IPS-20b (cell line): ENCODE measurements around the gene CBX4.

Experiments used
- H3K27ac ChIP-seq: one replicate; pipeline ENCODE4 v1.5.1; 2013; ENCODE audit warnings: low read length
- H3K27me3 ChIP-seq: 2 replicates; pipeline ENCODE4 v1.6.1; 2013; ENCODE audit warnings: mild to moderate bottlenecking, low read length, inconsistent platforms; ENCODE audit not compliant: insufficient read depth
- H3K36me3 ChIP-seq: 2 replicates; pipeline ENCODE4 v1.6.1; 2013; ENCODE audit warnings: low read depth, mild to moderate bottlenecking, inconsistent platforms, low read length, moderate library complexity; ENCODE audit not compliant: insufficient read depth
- H3K4me1 ChIP-seq: 2 replicates; pipeline ENCODE4 v1.6.1; 2013; ENCODE audit warnings: mild to moderate bottlenecking, control low read depth, inconsistent platforms, low read length, moderate library complexity; ENCODE audit not compliant: insufficient read depth
- H3K4me3 ChIP-seq: 2 replicates; pipeline ENCODE4 v1.5.1; 2013; ENCODE audit warnings: mild to moderate bottlenecking, low read length, inconsistent platforms
- H3K9ac ChIP-seq: 2 replicates; pipeline ENCODE4 v1.6.1; 2013; ENCODE audit warnings: low read depth, mild to moderate bottlenecking, inconsistent platforms, low read length, moderate library complexity
- H3K9me3 ChIP-seq: 2 replicates; pipeline ENCODE4 v1.6.1; 2013; ENCODE audit warnings: mild to moderate bottlenecking, low read depth, low read length, inconsistent platforms; ENCODE audit not compliant: insufficient read depth

Gene CBX4

GRCh38 chr17:79804856-79805696 lies 34.2 kb downstream of the CBX4 start:
- Histone ChIP-seq H3K27me3 (peaks cover 98% of the 10 kb centered on the region), H3K9ac (no peak overlapping the region), H3K9me3 (peaks cover 8% of the 10 kb centered on the region; the same call in 1 of the 2 replicates), H3K4me3 (no peak overlapping the region), H3K27ac (no peak overlapping the region), H3K4me1 (peaks cover 18% of the 10 kb centered on the region; the same call in 1 of the 2 replicates), H3K36me3 (no peaks in the 10 kb centered on the region)

- Histone ChIP-seq H3K27ac (no peak overlapping the region), H3K4me1 (peaks cover 18% of the 10 kb centered on the region; the same call in 1 of the 2 replicates), H3K27me3 (peaks cover 100% of the 10 kb centered on the region), H3K9ac (no peak overlapping the region), H3K4me3 (no peak overlapping the region), H3K9me3 (peaks cover 8% of the 10 kb centered on the region; the same call in 1 of the 2 replicates), H3K36me3 (no peaks in the 10 kb centered on the region)
Measured at GRCh38 chr17:79803997-79804855, 35.0 kb downstream of the CBX4 start.

DNA sequence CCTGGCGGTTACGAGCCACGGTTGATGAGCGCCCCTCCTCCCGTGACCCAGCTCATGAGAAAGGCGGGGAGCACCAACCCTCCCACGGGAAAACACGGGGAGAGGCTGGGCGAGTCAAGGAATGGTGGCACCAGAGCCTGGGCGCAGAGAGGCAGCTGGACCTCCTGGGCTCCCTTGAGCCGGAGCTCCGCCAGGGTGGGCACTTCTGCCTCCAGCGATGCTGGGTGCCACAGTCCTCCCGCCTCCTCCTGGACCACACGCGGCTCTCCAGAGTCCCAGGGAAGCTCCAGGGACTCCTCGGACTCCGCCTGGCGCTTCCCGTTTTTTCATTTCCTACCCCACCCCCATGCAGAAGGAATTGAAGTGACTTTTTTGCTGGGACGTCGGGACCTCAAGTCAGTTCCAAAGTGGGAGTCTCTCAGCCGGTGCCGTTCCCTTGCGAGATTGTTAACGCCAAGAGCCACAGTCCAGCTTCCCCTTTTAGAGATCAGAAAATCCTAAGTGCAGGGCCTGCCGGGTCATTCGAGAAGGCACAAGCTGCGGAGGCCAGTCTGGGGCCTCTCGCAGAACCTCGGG lies 35.7 kb downstream of the CBX4 start:
- no peak overlapping the region for H3K27ac ChIP-seq
- H3K36me3 ChIP-seq, result no peaks in the 10 kb centered on the region
- H3K4me1 ChIP-seq, result peaks cover 18% of the 10 kb centered on the region; the same call in 1 of the 2 replicates
- peaks cover 10% of the 10 kb centered on the region; the same call in 1 of the 2 replicates for H3K9me3 ChIP-seq
- no peak overlapping the region for H3K4me3 ChIP-seq
- peaks cover 100% of the 10 kb centered on the region for H3K27me3 ChIP-seq
- no peak overlapping the region for H3K9ac ChIP-seq

GRCh38 chr17:79802736-79803420 lies 36.4 kb downstream of the CBX4 start:
- Histone ChIP-seq H3K9me3 (peaks cover 13% of the 10 kb centered on the region; the same call in 1 of the 2 replicates), H3K36me3 (no peaks in the 10 kb centered on the region), H3K27me3 (peaks cover 100% of the 10 kb centered on the region), H3K4me1 (peaks cover 18% of the 10 kb centered on the region; the same call in 1 of the 2 replicates), H3K9ac (no peak overlapping the region), H3K4me3 (no peak overlapping the region), H3K27ac (no peak overlapping the region)

DNA sequence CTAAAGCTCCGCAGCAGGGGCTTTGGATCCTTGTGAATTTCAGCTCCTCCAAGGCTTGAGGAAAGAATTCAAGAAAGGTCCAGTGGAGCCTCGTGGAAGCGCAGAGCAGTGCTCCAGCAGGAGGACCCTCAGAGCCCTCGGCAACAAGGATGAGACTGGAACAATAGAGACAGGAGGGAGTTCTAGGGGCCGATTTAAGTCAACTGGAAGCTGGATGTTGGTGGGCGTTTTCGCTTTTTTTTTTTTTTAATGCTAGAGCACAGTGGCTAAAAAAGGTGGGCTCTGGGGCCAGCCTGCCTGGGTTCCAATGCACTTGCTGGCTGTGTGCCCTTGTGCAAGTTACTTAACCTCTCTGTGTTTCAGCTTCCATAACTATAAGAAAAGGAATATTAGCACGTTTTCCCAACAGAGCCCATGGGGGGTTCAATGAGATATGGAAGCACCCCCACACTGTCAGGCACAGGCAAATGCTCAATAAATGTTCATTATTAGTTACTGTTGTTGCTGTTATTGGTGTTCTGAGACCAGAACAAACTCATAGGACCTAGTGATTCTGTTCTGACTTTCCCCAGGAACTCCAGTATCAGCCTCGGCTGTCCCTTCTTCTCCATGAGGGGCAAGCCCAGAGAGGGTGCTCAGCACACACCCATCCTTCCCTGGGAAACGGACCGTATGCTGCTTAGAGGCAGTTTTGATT lies 37.1 kb downstream of the CBX4 start:
- H3K27me3 ChIP-seq, result peaks cover 96% of the 10 kb centered on the region

DNA sequence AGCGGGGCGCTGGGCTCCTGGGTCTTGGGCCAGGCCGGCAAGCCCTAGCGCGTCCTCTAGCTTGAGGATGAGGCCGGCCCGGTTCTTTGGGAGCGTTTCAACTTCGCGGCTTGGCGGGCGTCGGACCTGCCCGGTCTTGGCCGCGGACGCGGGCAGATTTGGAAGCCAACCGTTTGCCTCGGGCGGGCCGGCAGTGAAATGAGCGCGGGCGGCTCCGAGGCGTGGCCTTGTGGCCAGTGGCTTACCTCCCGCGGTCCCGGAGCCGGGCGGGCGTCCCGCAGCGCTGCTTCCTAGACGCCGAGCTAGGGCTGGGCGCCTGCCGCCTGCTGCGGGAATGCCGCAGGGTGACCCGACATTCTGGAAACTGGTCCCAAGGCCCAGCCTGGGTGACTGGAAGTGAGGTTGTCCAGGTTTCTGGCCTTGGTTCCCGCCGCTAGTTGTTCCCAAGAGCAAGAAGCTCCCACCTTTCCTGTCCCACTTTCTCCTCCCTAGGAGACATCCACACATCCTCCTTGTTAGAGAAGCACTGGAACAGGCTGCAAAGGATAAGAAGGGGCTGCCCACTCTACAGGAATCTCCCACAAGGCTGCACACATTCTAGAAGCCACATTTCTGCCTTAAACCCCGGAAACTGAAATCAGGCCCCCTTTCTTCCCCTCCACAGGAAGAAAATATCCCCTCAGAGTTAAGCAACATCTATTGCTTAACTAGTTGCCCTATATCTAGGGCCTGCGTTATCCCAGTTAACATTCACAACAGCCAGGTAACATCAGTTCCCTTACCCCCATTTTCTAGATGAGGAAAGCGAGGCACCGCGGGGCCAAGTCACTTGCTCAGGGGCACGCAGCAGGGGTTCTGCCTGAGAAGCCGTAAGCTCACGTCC lies 37.8 kb downstream of the CBX4 start:
- Histone ChIP-seq H3K9me3 (peaks cover 13% of the 10 kb centered on the region; the same call in 1 of the 2 replicates), H3K27ac (no peak overlapping the region), H3K4me3 (peak overlapping the region; percentile 53; the same call in 1 of the 2 replicates), H3K4me1 (peaks cover 17% of the 10 kb centered on the region), H3K27me3 (peaks cover 93% of the 10 kb centered on the region), H3K36me3 (no peaks in the 10 kb centered on the region), H3K9ac (no peak overlapping the region)

More for the DNA sequence above, 37.1 kb downstream of the CBX4 start:
- H3K9me3 ChIP-seq, result peaks cover 13% of the 10 kb centered on the region; the same call in 1 of the 2 replicates
- H3K4me3 ChIP-seq, result no peak overlapping the region
- H3K4me1 ChIP-seq, result peaks cover 18% of the 10 kb centered on the region; the same call in 1 of the 2 replicates
- no peaks in the 10 kb centered on the region for H3K36me3 ChIP-seq
- H3K27ac ChIP-seq, result no peak overlapping the region
- no peak overlapping the region for H3K9ac ChIP-seq

- Histone ChIP-seq H3K9me3 (peaks cover 13% of the 10 kb centered on the region; the same call in 1 of the 2 replicates), H3K4me1 (peaks cover 12% of the 10 kb centered on the region), H3K36me3 (no peaks in the 10 kb centered on the region), H3K27ac (no peak overlapping the region), H3K27me3 (peaks cover 93% of the 10 kb centered on the region), H3K9ac (no peak overlapping the region), H3K4me3 (peak overlapping the region; percentile 53; the same call in 1 of the 2 replicates)
Measured at GRCh38 chr17:79800325-79801155, 38.7 kb downstream of the CBX4 start.

- H3K9ac ChIP-seq, result no peak overlapping the region
- H3K36me3 ChIP-seq, result no peaks in the 10 kb centered on the region
- peaks cover 7% of the 10 kb centered on the region for H3K4me1 ChIP-seq
- H3K27ac ChIP-seq, result no peak overlapping the region
- peaks cover 93% of the 10 kb centered on the region for H3K27me3 ChIP-seq
- peaks cover 13% of the 10 kb centered on the region; the same call in 1 of the 2 replicates for H3K9me3 ChIP-seq
- no peak overlapping the region for H3K4me3 ChIP-seq
Measured at GRCh38 chr17:79799538-79800324, 39.5 kb downstream of the CBX4 start.

GRCh38 chr17:79799174-79799537 lies 40.1 kb downstream of the CBX4 start:
- H3K4me3 ChIP-seq, result no peak overlapping the region
- H3K9ac ChIP-seq, result no peak overlapping the region
- peaks cover 93% of the 10 kb centered on the region for H3K27me3 ChIP-seq
- H3K4me1 ChIP-seq, result peaks cover 4% of the 10 kb centered on the region
- H3K27ac ChIP-seq, result no peak overlapping the region
- H3K36me3 ChIP-seq, result no peaks in the 10 kb centered on the region
- H3K9me3 ChIP-seq, result peaks cover 13% of the 10 kb centered on the region; the same call in 1 of the 2 replicates
